Measurements from ENCODE around the gene KRT33B.
A peak's percentile ranks its signal among the peaks of the same experiment; 100 is the strongest.

Gene KRT33B

GRCh38 chr17:41325611-41326010, 44.0 kb downstream of the KRT33B start:
- DNase-seq (ENCODE audit: low read depth, low spot score), result no peak

DNA sequence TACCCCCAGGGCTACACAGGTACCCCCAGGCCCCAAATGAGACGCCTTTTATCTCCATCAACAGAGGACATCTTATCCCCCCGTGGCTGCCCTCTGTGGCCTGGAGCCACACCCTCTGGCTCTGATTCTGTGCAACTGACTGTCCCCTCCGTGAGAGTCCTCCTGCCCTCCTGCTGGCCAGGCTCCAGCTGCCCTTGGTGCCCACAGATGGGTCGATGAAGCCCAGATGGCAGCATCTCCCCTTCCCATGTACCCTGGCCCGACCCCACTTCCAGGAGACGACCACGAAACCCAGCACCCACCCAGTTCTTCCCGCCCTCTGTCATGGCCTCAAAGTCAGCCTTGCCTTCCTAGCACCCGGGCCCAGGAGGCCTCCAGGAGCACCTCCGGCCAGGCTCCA, 44.5 kb downstream of the KRT33B start:
- DNase-seq (ENCODE audit: low read depth, low spot score), result no peak

DNA sequence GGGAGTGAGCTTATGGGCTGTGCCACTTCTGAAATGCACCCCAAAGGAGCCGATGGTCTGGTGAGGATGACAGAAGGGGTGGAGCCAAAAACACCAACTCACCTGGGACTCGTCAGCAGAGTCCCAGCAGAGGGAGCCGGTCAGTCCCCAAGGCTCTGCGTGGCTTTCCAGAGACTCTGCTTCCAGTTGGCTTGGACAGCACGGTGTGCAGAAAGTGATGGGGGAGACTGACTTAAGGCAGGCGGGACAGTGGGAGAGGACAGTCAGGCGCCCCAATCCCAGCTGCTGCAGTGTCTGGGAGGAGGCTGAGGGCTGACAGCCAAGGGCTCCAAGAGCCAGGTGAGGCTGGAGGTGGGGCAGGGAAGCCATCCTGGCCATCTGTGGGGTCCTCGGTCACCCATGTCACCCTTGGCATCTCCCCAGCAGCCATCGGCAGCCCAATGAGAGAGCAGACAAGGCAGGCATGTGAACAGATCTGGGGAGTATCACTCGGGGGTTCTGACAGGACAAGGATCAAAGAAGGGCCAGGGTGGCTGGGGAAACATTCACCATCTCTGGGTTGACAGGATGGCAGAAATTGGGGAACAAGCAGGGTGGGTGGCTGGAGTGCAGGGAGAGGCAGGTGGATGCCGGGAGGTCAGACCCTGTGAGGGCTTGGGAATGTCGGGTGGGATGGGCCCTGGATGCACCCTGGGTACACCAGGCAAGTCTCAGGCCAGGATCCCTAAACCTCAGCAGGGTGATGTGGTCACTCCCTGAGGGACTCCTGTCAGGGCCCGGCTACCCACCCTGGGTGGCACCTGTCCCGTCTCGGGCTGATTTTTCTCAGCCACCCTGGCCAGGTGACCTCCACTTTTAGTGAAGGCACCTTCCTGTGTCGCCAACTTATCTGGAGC, 45.2 kb downstream of the KRT33B start:
- DNase-seq (ENCODE audit: low read depth, low spot score), result peak; percentile 46

DNA sequence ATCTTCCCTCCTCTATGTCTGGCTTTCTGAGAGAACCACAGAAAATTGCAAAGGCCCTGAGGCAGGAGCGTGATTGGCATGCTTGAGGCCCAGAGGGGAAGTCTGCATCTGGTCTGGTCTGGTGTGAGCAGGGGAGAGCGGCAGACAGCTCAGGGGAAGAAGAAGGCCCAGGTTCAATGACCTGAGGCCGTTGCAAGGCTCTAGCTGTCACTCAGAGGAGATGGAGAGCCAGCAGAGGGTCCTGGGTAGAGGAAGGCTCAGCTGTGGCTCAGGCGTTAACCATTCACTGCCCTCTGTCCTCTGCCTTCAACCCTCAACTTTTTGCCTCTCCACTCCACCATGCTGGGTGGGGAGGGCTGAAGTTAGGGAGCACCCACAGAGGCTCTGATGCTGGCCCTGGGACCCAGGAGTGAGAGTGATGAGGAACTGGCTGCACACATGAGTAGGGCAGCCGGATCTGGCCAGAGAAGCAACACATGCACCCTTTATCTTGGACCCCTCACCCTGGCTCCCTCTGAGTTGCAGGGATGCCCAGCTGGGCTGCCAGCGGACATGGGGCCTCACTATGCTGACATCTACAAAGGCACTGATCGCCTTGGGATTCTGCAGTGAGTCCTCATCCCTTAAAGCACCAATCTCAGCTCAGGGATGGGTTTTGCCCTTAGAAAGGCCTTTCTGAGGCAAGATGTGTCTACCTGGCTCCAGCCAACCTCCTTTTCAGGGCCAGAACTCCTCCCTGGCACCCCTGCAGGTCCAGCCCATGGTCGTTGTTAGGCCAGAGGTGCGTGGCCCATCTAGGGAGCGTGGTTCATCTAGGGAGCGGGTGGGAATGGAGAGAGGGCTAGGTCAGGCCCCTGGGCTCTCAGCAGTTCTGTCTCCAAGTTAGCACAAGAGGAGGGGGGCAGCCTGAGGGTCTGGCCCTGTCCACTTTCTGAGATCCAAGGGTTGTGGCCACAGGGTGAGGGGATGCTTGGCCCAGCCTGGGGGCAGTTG, 46.4 kb downstream of the KRT33B start:
- peak; percentile 79 for DNase-seq (ENCODE audit: low read depth, low spot score)

DNA sequence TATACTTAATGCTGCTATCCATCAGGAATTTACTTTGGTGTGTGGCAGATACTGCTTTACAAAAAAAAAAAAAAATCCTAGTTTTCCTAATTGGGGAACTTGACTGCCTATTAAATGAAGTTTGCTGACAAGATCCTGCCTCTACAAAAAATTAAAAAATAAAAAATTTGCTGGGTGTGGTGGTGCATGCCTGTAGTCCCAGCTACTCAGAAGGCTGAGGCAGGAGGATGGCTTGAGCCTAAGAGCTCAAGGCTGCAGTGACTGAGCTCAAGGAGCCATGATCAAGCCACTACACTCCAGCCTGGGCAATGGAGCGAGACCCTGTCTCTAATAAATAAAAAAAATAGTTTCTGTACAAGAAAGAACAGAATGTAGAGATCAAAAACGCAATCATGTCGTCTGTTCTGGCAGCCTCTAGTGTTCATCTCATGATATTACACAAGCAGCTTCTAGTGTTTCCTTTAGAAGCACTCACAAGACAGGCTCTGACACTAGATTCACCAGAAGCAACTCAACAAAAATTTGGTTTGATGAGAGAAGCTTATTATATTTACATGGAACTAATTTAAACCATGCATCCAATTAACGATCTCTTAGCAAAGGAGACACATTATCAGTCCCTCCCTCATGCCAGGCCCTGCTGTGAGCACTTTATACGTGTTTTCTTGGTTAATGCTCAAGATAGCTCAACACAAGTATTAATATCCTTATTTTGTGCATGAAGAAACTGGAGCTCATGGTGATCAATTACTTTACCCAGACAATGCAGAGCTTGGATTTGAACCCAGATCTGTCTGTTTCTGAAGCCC, 47.3 kb downstream of the KRT33B start:
- DNase-seq (ENCODE audit: low read depth, low spot score), result no peak

DNA sequence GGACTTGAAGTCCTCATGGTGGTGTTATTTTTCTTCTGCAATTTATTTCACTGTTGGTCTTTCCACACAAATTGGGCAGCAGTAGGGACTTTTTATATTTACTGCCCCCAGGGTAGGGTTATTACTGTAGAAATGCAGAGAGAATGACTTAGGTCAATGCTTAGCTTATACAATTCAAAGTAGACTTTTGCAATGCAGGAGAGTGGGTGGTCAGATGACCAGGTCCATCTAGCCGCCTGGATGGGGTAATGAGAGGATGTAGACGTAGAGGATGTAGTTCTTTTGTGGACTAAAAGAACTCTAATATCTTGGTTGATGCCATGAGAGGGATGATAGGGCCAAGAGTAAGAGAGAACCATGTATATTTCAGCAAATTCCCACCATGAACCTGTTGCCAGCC, 51.4 kb downstream of the KRT33B start:
- DNase-seq (ENCODE audit: low read depth, low spot score), result no peak

DNA sequence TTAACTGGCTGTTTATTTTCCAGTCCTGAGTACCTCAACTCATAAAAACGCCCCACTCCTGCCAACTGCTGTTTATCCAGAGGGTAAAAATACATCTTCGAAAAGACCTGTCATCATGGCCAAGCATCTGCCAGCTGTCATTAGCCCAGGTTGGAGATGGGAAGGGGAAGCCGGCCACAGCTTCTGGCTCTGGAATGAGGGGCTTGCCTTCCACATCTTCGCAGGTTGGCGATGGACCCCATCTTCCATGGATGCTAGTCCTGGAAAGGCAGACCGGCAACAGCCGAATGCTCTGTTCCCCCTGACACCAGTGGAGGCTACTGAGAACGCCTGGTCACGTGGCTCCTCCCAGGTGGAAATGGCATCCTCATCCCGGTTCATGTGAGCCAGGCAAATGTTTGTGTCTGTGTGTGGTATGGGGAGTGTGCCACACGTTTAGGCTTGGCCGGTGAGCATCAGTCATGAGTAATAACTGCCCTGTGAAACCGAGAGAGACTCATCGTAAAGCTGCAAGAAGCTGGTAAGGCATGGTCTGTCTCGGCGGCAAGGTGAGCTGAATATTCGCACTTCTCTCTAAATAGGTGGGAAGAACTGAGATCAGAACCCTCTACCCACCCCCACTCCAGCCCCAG, 53.7 kb downstream of the KRT33B start:
- DNase-seq (ENCODE audit: low read depth, low spot score), result no peak

- no peak for DNase-seq (ENCODE audit: low read depth, low spot score)
Measured at GRCh38 chr17:41315204-41315794, 54.3 kb downstream of the KRT33B start, which contains the start of gene KRTAP17-1. KRTAP17-1 (minus strand) TSS chr17:41315710; CDS start chr17:41315650, 60 bp downstream.

Measured in ELF-1 (cell line).